Activated B cell treated with CpG ODN at 0.5 μM for 24 hours (primary cell): ENCODE results near the gene ADCY5. TPM values are rescaled to one million over a fixed set of nuclear protein-coding genes. Genes with fewer than 3 reads are reported as not detected.

Experiments
- ATAC-seq: fragments of 200-7000 bp; cut with Tn5 transposase; one replicate; pipeline ENCODE4 v1.10.0; 2021; ENCODE audit warnings: low read depth, mild to moderate bottlenecking, moderate library complexity
- CTCF ChIA-PET: fragments of 350-600 bp; sonication (Branson Sonifier 250); formaldehyde crosslinking; loops from one replicate; lab custom pipeline; 2021; ENCODE audit warnings: antibody characterized with exemption; lab: Charles Lee
- POLR2A ChIA-PET: fragments of 350-600 bp; sonication (Branson Sonifier 250); formaldehyde crosslinking; loops from one replicate; lab custom pipeline; 2021; ENCODE audit warnings: antibody characterized with exemption; lab: Charles Lee
- DNase-seq: peaks from one replicate; pipeline ENCODE4 v3.0.0; 2022
- H3K27ac Mint-ChIP-seq: one replicate; pipeline ENCODE4 v1.8.0; 2020; ENCODE audit warnings: mixed read lengths
- H3K27me3 Mint-ChIP-seq: one replicate; pipeline ENCODE4 v1.8.0; 2021; ENCODE audit warnings: mixed read lengths
- H3K36me3 Mint-ChIP-seq: one replicate; pipeline ENCODE4 v1.8.0; 2021; ENCODE audit warnings: low read depth, mixed read lengths
- H3K4me1 Mint-ChIP-seq: one replicate; pipeline ENCODE4 v1.8.0; 2021; ENCODE audit warnings: mixed read lengths
- H3K4me3 Mint-ChIP-seq: one replicate; pipeline ENCODE4 v1.8.0; 2020; ENCODE audit warnings: mild to moderate bottlenecking, mixed read lengths
- H3K9me3 Mint-ChIP-seq: one replicate; pipeline ENCODE4 v1.8.0; 2020; ENCODE audit warnings: mixed read lengths
- CTCF ChIP-seq: fragments of 200-600 bp; IDR thresholded peaks from one replicate; pipeline ENCODE4 v1.8.0; 2022; ENCODE audit warnings: antibody characterized with exemption, mild to moderate bottlenecking
- intact Hi-C: fragments of 100-400 bp; cut with micrococcal nuclease; formaldehyde crosslinking; loops from one replicate; pipeline ENCODE4 v1.15.1; 2024
- total RNA-seq: library from RNA; stranded (reverse); gene quantifications from 2 replicates; pipeline ENCODE4 v1.2.3, GENCODE V29; 2022

The ADCY5 gene
- total RNA-seq, 1 donor from 2014 or later: not detected

- Mint-ChIP-seq H3K27ac (no peak overlapping the region), H3K36me3 (no peaks in the 10 kb centered on the region), H3K9me3 (no peaks in the 10 kb centered on the region), H3K4me3 (no peak overlapping the region), H3K27me3 (peaks cover 18% of the 10 kb centered on the region), H3K4me1 (no peaks in the 10 kb centered on the region)
- TF ChIP-seq CTCF: no peak
- ChIA-PET CTCF (no interaction called here), POLR2A (no interaction called here)
- DNase-seq (no peak), ATAC-seq (no peak)
- intact Hi-C loops: no loop called here
Observed at GRCh38 chr3:123397921-123398785, 50.7 kb downstream of the ADCY5 start.

GRCh38 chr3:123397050-123397590, 51.8 kb downstream of the ADCY5 start:
- Mint-ChIP-seq H3K9me3 (no peaks in the 10 kb centered on the region), H3K27me3 (peaks cover 18% of the 10 kb centered on the region), H3K4me1 (no peaks in the 10 kb centered on the region), H3K27ac (no peak overlapping the region), H3K36me3 (no peaks in the 10 kb centered on the region), H3K4me3 (no peak overlapping the region)
- ATAC-seq (no peak), DNase-seq (no peak)
- ChIA-PET CTCF (no interaction called here), POLR2A (no interaction called here)
- no peak for TF ChIP-seq CTCF
- intact Hi-C loops: no loop called here

- ATAC-seq (no peak), DNase-seq (no peak)
- H3K9me3 Mint-ChIP-seq: no peaks in the 10 kb centered on the region
- no peak overlapping the region for H3K27ac Mint-ChIP-seq
- intact Hi-C loops: no loop called here
- H3K27me3 Mint-ChIP-seq: peaks cover 19% of the 10 kb centered on the region
- H3K4me1 Mint-ChIP-seq: no peaks in the 10 kb centered on the region
- POLR2A ChIA-PET: no interaction called here
- H3K4me3 Mint-ChIP-seq: no peak overlapping the region
- no peaks in the 10 kb centered on the region for H3K36me3 Mint-ChIP-seq
- CTCF ChIA-PET: no interaction called here
- no peak for TF ChIP-seq CTCF
Observed at GRCh38 chr3:123396171-123397049, 52.5 kb downstream of the ADCY5 start.

- POLR2A ChIA-PET: no interaction called here
- Mint-ChIP-seq H3K9me3 (no peaks in the 10 kb centered on the region), H3K27me3 (peaks cover 21% of the 10 kb centered on the region), H3K36me3 (no peaks in the 10 kb centered on the region), H3K27ac (no peak overlapping the region), H3K4me3 (no peak overlapping the region), H3K4me1 (no peaks in the 10 kb centered on the region)
- ATAC-seq (no peak), DNase-seq (no peak)
- CTCF ChIA-PET: no interaction called here
- intact Hi-C loops: no loop called here
- TF ChIP-seq CTCF: no peak
Observed at GRCh38 chr3:123395235-123395634, 53.7 kb downstream of the ADCY5 start.
